Neural crest cell (in vitro differentiated cells): ENCODE measurements around the gene ENOX1. TPM values are rescaled to one million over a fixed set of nuclear protein-coding genes. Genes with fewer than 3 reads are reported as not detected.

Source experiments
- DNase-seq: peaks from one replicate; pipeline ENCODE4 v3.0.0; 2021; ENCODE audit warnings: low read depth, mixed read lengths, low spot score
- H3K27ac Mint-ChIP-seq: one replicate; pipeline ENCODE4 v1.8.0; 2021; ENCODE audit warnings: mild to moderate bottlenecking, mixed read lengths; ENCODE audit not compliant: unreplicated experiment
- H3K27me3 Mint-ChIP-seq: 2 replicates; pipeline ENCODE4 v1.8.0; 2021; ENCODE audit warnings: low read depth, mild to moderate bottlenecking, mixed read lengths
- H3K36me3 Mint-ChIP-seq: 2 replicates; pipeline ENCODE4 v1.8.0; 2021; ENCODE audit warnings: low read depth, mild to moderate bottlenecking, mixed read lengths
- H3K4me1 Mint-ChIP-seq: 2 replicates; pipeline ENCODE4 v1.8.0; 2021; ENCODE audit warnings: mixed read lengths
- H3K4me3 Mint-ChIP-seq: one replicate; pipeline ENCODE4 v1.8.0; 2021; ENCODE audit warnings: mild to moderate bottlenecking, mixed read lengths
- H3K9me3 Mint-ChIP-seq: 2 replicates; pipeline ENCODE4 v1.8.0; 2021; ENCODE audit warnings: mixed read lengths
- CTCF ChIP-seq: fragments of 200-600 bp; sonication (generic); conservative IDR thresholded peaks from 2 replicates; pipeline ENCODE4 v1.5.0; 2021; ENCODE audit warnings: antibody characterized with exemption, mild to moderate bottlenecking
- total RNA-seq: library from RNA; stranded (reverse); gene quantifications from 2 replicates; pipeline ENCODE4 v1.2.1, GENCODE V29; 2021

ENOX1 gene
- total RNA-seq, 1 donor from 2014 or later, result 3.8 TPM

GRCh38 chr13:43401361-43401760 is 385.4 kb downstream of the ENOX1 start:
- TF ChIP-seq CTCF, result no peak
- Mint-ChIP-seq H3K36me3 (no peaks in the 10 kb centered on the region), H3K4me1 (no peaks in the 10 kb centered on the region), H3K4me3 (no peak overlapping the region), H3K27ac (no peak overlapping the region), H3K27me3 (no peaks in the 10 kb centered on the region), H3K9me3 (no peaks in the 10 kb centered on the region)
- DNase-seq, result no peak

GRCh38 chr13:43397111-43397510 is 389.7 kb downstream of the ENOX1 start:
- no peaks in the 10 kb centered on the region for H3K9me3 Mint-ChIP-seq
- no peaks in the 10 kb centered on the region for H3K36me3 Mint-ChIP-seq
- no peak for DNase-seq
- H3K4me3 Mint-ChIP-seq, result no peak overlapping the region
- no peaks in the 10 kb centered on the region for H3K4me1 Mint-ChIP-seq
- H3K27ac Mint-ChIP-seq, result no peak overlapping the region
- H3K27me3 Mint-ChIP-seq, result no peaks in the 10 kb centered on the region
- no peak for TF ChIP-seq CTCF

GRCh38 chr13:43391036-43391435 is 395.7 kb downstream of the ENOX1 start:
- H3K27ac Mint-ChIP-seq, result no peak overlapping the region
- H3K27me3 Mint-ChIP-seq, result no peaks in the 10 kb centered on the region
- no peak overlapping the region for H3K4me3 Mint-ChIP-seq
- H3K4me1 Mint-ChIP-seq, result no peaks in the 10 kb centered on the region
- DNase-seq, result no peak
- no peaks in the 10 kb centered on the region for H3K9me3 Mint-ChIP-seq
- TF ChIP-seq CTCF, result no peak
- no peaks in the 10 kb centered on the region for H3K36me3 Mint-ChIP-seq

- TF ChIP-seq CTCF, result no peak
- no peaks in the 10 kb centered on the region for H3K9me3 Mint-ChIP-seq
- no peak overlapping the region for H3K27ac Mint-ChIP-seq
- no peaks in the 10 kb centered on the region for H3K36me3 Mint-ChIP-seq
- H3K27me3 Mint-ChIP-seq, result no peaks in the 10 kb centered on the region
- H3K4me3 Mint-ChIP-seq, result no peak overlapping the region
- H3K4me1 Mint-ChIP-seq, result no peaks in the 10 kb centered on the region
- no peak for DNase-seq
Measured at GRCh38 chr13:43390619-43391018, 396.2 kb downstream of the ENOX1 start.

GRCh38 chr13:43389983-43390382 is 396.8 kb downstream of the ENOX1 start:
- no peak for DNase-seq
- no peak for TF ChIP-seq CTCF
- H3K9me3 Mint-ChIP-seq, result no peaks in the 10 kb centered on the region
- H3K4me3 Mint-ChIP-seq, result no peak overlapping the region
- H3K27ac Mint-ChIP-seq, result no peak overlapping the region
- H3K4me1 Mint-ChIP-seq, result no peaks in the 10 kb centered on the region
- no peaks in the 10 kb centered on the region for H3K27me3 Mint-ChIP-seq
- no peaks in the 10 kb centered on the region for H3K36me3 Mint-ChIP-seq

GRCh38 chr13:43389573-43389972 is 397.2 kb downstream of the ENOX1 start:
- Mint-ChIP-seq H3K4me1 (no peaks in the 10 kb centered on the region), H3K9me3 (no peaks in the 10 kb centered on the region), H3K27ac (no peak overlapping the region), H3K36me3 (no peaks in the 10 kb centered on the region), H3K27me3 (no peaks in the 10 kb centered on the region), H3K4me3 (no peak overlapping the region)
- DNase-seq, result no peak
- TF ChIP-seq CTCF, result no peak
